HepG2 (cell line): Measurements from ENCODE around the gene SPRED2. TPM values are rescaled to one million over a fixed set of nuclear protein-coding genes. Genes with fewer than 3 reads are reported as not detected.

Experiments used
- ATAC-seq: fragments of 200-7000 bp; cut with Tn5 transposase; 3 replicates; pipeline ENCODE4 v1.9.1; 2020; ENCODE audit warnings: mild to moderate bottlenecking, moderate library complexity
- BruUV-seq: library from RNA; stranded (reverse); fragments of 400-500 nt; replicated peaks from 2 replicates; lab custom pipeline; 2021; lab: Mats Ljungman, UMichigan
- CTCF ChIA-PET: fragments of 300-600 bp; formaldehyde crosslinking; extraction: SDS; loops from one replicate; lab custom pipeline; 2021; ENCODE audit warnings: low total read pairs, inconsistent platforms, low intra/inter-chr PET ratio; lab: Yijun Ruan, JAX
- POLR2A ChIA-PET: fragments of 350-600 bp; sonication (Branson Sonifier 250); formaldehyde crosslinking; loops from one replicate; lab custom pipeline; 2020; ENCODE audit warnings: antibody characterized with exemption, inconsistent platforms; lab: Yijun Ruan, JAX
- DNase-seq: peaks from one replicate; pipeline ENCODE4 v3.0.0-alpha.2; 2015; ENCODE audit warnings: low spot score
- FAIRE-seq: peaks from 3 replicates; lab custom pipeline; 2011; peaks lifted over from hg19 to GRCh38; lab: Jason Lieb, UNC
- H2AFZ ChIP-seq: one replicate; pipeline ENCODE4 v1.6.1; 2011; ENCODE audit warnings: low read length, inconsistent platforms
- H3K27ac ChIP-seq: fragments of 300-600 bp; 3 replicates; pipeline ENCODE4 v1.8.0; 2011; ENCODE audit warnings: mixed run types, mild to moderate bottlenecking, mixed read lengths, low read length, inconsistent platforms; ENCODE audit not compliant: insufficient read depth; ENCODE audit errors: extremely low read length
- H3K27me3 ChIP-seq, 2 experiments: fragments of 200-600 bp in 1 of 2; 2 replicates in 1 of 2; 3 replicates in 1 of 2; pipeline versions ENCODE4 v1.6.0 to v1.8.0; 2011; ENCODE audit warnings: low read length in 2 of 2, mild to moderate bottlenecking in 2 of 2, moderate library complexity in 2 of 2, inconsistent platforms in 1 of 2; ENCODE audit not compliant: insufficient read depth in 2 of 2, control insufficient read depth in 1 of 2
- H3K36me3 ChIP-seq, 2 experiments: fragments of 200-600 bp in 1 of 2; replicated peaks in 1 of 2; 2 replicates in 1 of 2; 3 replicates in 1 of 2; pipeline versions ENCODE4 v1.5.1 to v1.8.0; 2011; ENCODE audit warnings: low read length in 2 of 2, inconsistent platforms in 1 of 2; ENCODE audit not compliant: insufficient read depth in 2 of 2, control insufficient read depth in 1 of 2
- H3K4me1 ChIP-seq: 2 replicates; pipeline ENCODE4 v1.5.1; 2012; ENCODE audit warnings: low read length, inconsistent platforms; ENCODE audit not compliant: insufficient read depth
- H3K4me2 ChIP-seq: 2 replicates; pipeline ENCODE4 v1.6.0; 2011; ENCODE audit warnings: low read depth, low read length, inconsistent platforms
- H3K4me3 ChIP-seq, 3 experiments: fragments of 200-600 bp in 1 of 3; sonication (generic), shearing (Covaris generic) in 1 of 3; replicated peaks in 1 of 3; 2 replicates each; pipeline ENCODE4 v1.5.1; 2011 to 2016; ENCODE audit warnings: low read length in 3 of 3, inconsistent platforms in 2 of 3, low read depth in 2 of 3, mild to moderate bottlenecking in 2 of 3, control low read depth in 1 of 3, mixed read lengths in 1 of 3; ENCODE audit not compliant: insufficient read depth in 1 of 3
- H3K79me2 ChIP-seq: one replicate; pipeline ENCODE4 v1.6.1; 2011; ENCODE audit warnings: low read length, inconsistent platforms; ENCODE audit not compliant: insufficient read depth
- H3K9ac ChIP-seq: 2 replicates; pipeline ENCODE4 v1.6.0; 2011; ENCODE audit warnings: mild to moderate bottlenecking, low read depth, low read length, inconsistent platforms; ENCODE audit not compliant: insufficient read depth
- H3K9me3 ChIP-seq: 2 replicates; pipeline ENCODE4 v1.5.1; 2012; ENCODE audit warnings: mild to moderate bottlenecking, low read length
- H4K20me1 ChIP-seq: 2 replicates; pipeline ENCODE4 v1.6.0; 2011; ENCODE audit warnings: inconsistent platforms, mild to moderate bottlenecking, low read length, moderate library complexity; ENCODE audit not compliant: insufficient read depth
- DNMT3B ChIP-seq: conservative IDR thresholded peaks from 2 replicates; pipeline ENCODE4 v1.6.1; 2016; ENCODE audit warnings: missing biosample characterization, control low read depth
- ELF3 ChIP-seq: IDR thresholded peaks from 2 replicates; pipeline ENCODE4 v1.6.1; 2016; ENCODE audit warnings: missing genetic modification reagents, missing compliant biosample characterization
- GATAD1 ChIP-seq: IDR thresholded peaks from 2 replicates; pipeline ENCODE4 v1.6.1; 2016; ENCODE audit warnings: missing genetic modification reagents, missing compliant biosample characterization
- RARA ChIP-seq: IDR thresholded peaks from 2 replicates; pipeline ENCODE4 v1.6.1; 2016; ENCODE audit warnings: missing genetic modification reagents, missing compliant biosample characterization
- RBAK ChIP-seq: sonication (generic); formaldehyde crosslinking; IDR thresholded peaks from 2 replicates; pipeline ENCODE4 v1.5.1; 2020; ENCODE audit warnings: mild to moderate bottlenecking, missing genetic modification reagents
- SOX13 ChIP-seq, 3 experiments: fragments of 450-650 bp in 1 of 3; sonication (generic) in 1 of 3; formaldehyde crosslinking in 1 of 3; IDR thresholded peaks in 2 of 3; conservative IDR thresholded peaks in 1 of 3; 2 replicates each; pipeline versions ENCODE4 v1.5.0 to v1.6.1; 2016 to 2020; ENCODE audit warnings: antibody characterized with exemption in 1 of 3, mild to moderate bottlenecking in 1 of 3, missing compliant biosample characterization in 1 of 3, missing genetic modification reagents in 1 of 3, moderate library complexity in 1 of 3
- TBX2 ChIP-seq: sonication (generic); formaldehyde crosslinking; IDR thresholded peaks from 2 replicates; pipeline ENCODE4 v1.5.0; 2020; ENCODE audit warnings: missing genetic modification reagents, mild to moderate bottlenecking, borderline replicate concordance
- YEATS2 ChIP-seq: sonication (generic); formaldehyde crosslinking; IDR thresholded peaks from 2 replicates; pipeline ENCODE4 v1.4.0; 2020; ENCODE audit warnings: missing genetic modification reagents, borderline replicate concordance
- ZFX ChIP-seq: sonication (generic); formaldehyde crosslinking; IDR thresholded peaks from 2 replicates; pipeline ENCODE4 v1.4.0; 2020; ENCODE audit warnings: mild to moderate bottlenecking, low read depth, missing genetic modification reagents, moderate library complexity
- ZMAT3 ChIP-seq: sonication (generic); formaldehyde crosslinking; conservative IDR thresholded peaks from 2 replicates; pipeline ENCODE4 v1.7.0; 2021; ENCODE audit warnings: missing genetic modification reagents
- ZNF256 ChIP-seq: sonication (generic); formaldehyde crosslinking; conservative IDR thresholded peaks from 2 replicates; pipeline ENCODE4 v1.4.0; 2020; ENCODE audit warnings: missing genetic modification reagents
- ZNF501 ChIP-seq: sonication (generic); formaldehyde crosslinking; IDR thresholded peaks from 2 replicates; pipeline ENCODE4 v1.5.1; 2020; ENCODE audit warnings: mild to moderate bottlenecking, moderate library complexity, missing genetic modification reagents
- ZNF557 ChIP-seq: sonication (generic); formaldehyde crosslinking; IDR thresholded peaks from 2 replicates; pipeline ENCODE4 v1.4.0; 2020; ENCODE audit warnings: missing genetic modification reagents
- ZNF569 ChIP-seq: sonication (generic); formaldehyde crosslinking; IDR thresholded peaks from 2 replicates; pipeline ENCODE4 v1.5.0; 2020; ENCODE audit warnings: mild to moderate bottlenecking, missing genetic modification reagents, moderate library complexity, borderline replicate concordance
- ZNF687 ChIP-seq: sonication (generic); formaldehyde crosslinking; IDR thresholded peaks from 2 replicates; pipeline ENCODE4 v1.5.1; 2020; ENCODE audit warnings: mild to moderate bottlenecking, missing genetic modification reagents, moderate library complexity
- WGBS: methylation state at CpG from one replicate; pipeline ENCODE4 v1.1.6; 2017; ENCODE audit warnings: low lambda C conversion rate; 5-methylcytosine and 5-hydroxymethylcytosine counted together
- in situ Hi-C: cut with HindIII; loops from 2 replicates; pipeline ENCODE4 v1.10.0; 2017; ENCODE audit warnings: low pct_unique_long_range_greater_than_20kb; ENCODE audit not compliant: extremely low pct_ligation_motif_present
- intact Hi-C: fragments of 100-400 bp; cut with micrococcal nuclease; formaldehyde crosslinking; loops from one replicate; pipeline ENCODE4 v1.10.0; 2022; ENCODE audit not compliant: unreplicated experiment
- polyA plus RNA-seq, 8 experiments: library from polyadenylated mRNA; depleted of rRNA in 3 of 8; stranded (reverse) in 7 of 8; unstranded in 1 of 8; fragments of >200 nt; fragmentation: Illumina TruSeq in 4 of 8; extraction: Trizol in 4 of 8; gene quantifications; 2 replicates each; pipeline versions ENCODE4 v1.2.1 to v1.2.3, GENCODE V29; 2011 to 2016; ENCODE audit warnings: low read depth in 4 of 8, missing spikeins in 1 of 8, mixed read lengths in 1 of 8; ENCODE audit not compliant: insufficient read depth in 1 of 8
- total RNA-seq, 5 experiments: library from RNA; depleted of rRNA; stranded (reverse); fragments of >200 nt; fragmentation: Illumina TruSeq; extraction: Trizol; gene quantifications; 2 replicates each; pipeline ENCODE4 v1.2.3, GENCODE V29; 2016; ENCODE audit warnings: low read depth in 1 of 5

SPRED2 gene
- total and polyA plus RNA-seq, 2 of the 13 experiments (the other 11 are each of a cell fraction or from before 2014, with no cell fraction given), result 13.0 to 37.0 TPM

GRCh38 chr2:65300761-65301711 is 131.4 kb downstream of the SPRED2 start (continued):
- TF ChIP-seq DNMT3B (CRISPR knock-in tag) (peak; percentile 67; the same call in 1 of the 2 replicates), TBX2 (CRISPR knock-in tag) (peak; percentile 93), RBAK (CRISPR knock-in tag) (no peak)

- H3K4me3 ChIP-seq, result peak overlapping the region; percentile 55 to 68 (median 58)
- POLR2A ChIA-PET, result interaction anchor here (0.6 to 3.2 kb wide), 13 partner anchors 9 to 244 kb away, joined by 3 to 31 read pairs (median 5); partner anchors contain the start of genes CEP68, RAB1A and SPRED2
- no peaks in the 10 kb centered on the region for H3K27me3 ChIP-seq
- DNase-seq (no peak), ATAC-seq (peak; percentile 64), FAIRE-seq (no peak)
- no peaks in the 10 kb centered on the region for H4K20me1 ChIP-seq
- H3K36me3 ChIP-seq, result no peaks in the 10 kb centered on the region
- CTCF ChIA-PET, result no interaction called here
- peak overlapping the region; percentile 99 for H3K4me2 ChIP-seq
- WGBS, result under 1% methylated on average over 12 of the region's 16 CpGs
- in situ Hi-C loops (no loop called here), intact Hi-C loops (loop anchor here (2.0 to 5.0 kb wide), 2 partner anchors 35 to 67 kb away; no protein-coding TSS in a partner anchor)
- no peak overlapping the region for H2AFZ ChIP-seq
- no peaks in the 10 kb centered on the region for H3K79me2 ChIP-seq
- no peaks in the 10 kb centered on the region for H3K9me3 ChIP-seq
- H3K4me1 ChIP-seq, result peaks cover 53% of the 10 kb centered on the region
- H3K9ac ChIP-seq, result peak overlapping the region; percentile 45
- peak overlapping the region; percentile 47 for H3K27ac ChIP-seq
- no TSS peak for BruUV-seq
- TF ChIP-seq YEATS2 (CRISPR knock-in tag) (peak; percentile 52; the same call in 1 of the 2 replicates), SOX13 (IDR thresholded peaks at IDR 0.05) (no peak), SOX13 (CRISPR knock-in tag; conservative IDR thresholded peaks at IDR 0.05 in 1 of 2, IDR thresholded peaks at IDR 0.05 in 1 of 2) (0 out of 4 replicates have a peak, but pooled peaks of 1 of the 2 experiments have one; percentile 29), GATAD1 (CRISPR knock-in tag) (0 out of 2 replicates have a peak, but pooled peaks have one; percentile 24), ZNF557 (no peak), RARA (CRISPR knock-in tag) (peak; percentile 42; the same call in 1 of the 2 replicates), ZMAT3 (CRISPR knock-in tag) (peak; percentile 55; the same call in 1 of the 2 replicates), ZFX (peak; percentile 87), ELF3 (CRISPR knock-in tag) (peak; percentile 55; the same call in 1 of the 2 replicates), ZNF687 (CRISPR knock-in tag) (peak; percentile 96), ZNF501 (CRISPR knock-in tag) (peak; percentile 77), ZNF256 (CRISPR knock-in tag) (no peak), ZNF569 (CRISPR knock-in tag) (no peak)
These were observed 132.2 kb downstream of the SPRED2 start for GRCh38 chr2:65300134-65300760.
